GM18507 (cell line): ENCODE data around the gene GALNT5.
"Not testable (repeated sequence)": the region's sequence is repeated elsewhere in the genome, so short reads cannot be mapped to it uniquely, and the experiment has no call there.

Experiments used
- DNase-seq: peaks from one replicate; pipeline ENCODE4 v3.0.0; 2011; ENCODE audit warnings: low read depth; ENCODE audit not compliant: insufficient read length; ENCODE audit errors: extremely low spot score
- FAIRE-seq: peaks from 2 replicates; lab custom pipeline; 2011; peaks lifted over from hg19 to GRCh38; lab: Jason Lieb, UNC

The GALNT5 gene

GRCh38 chr2:157318884-157319283, 61.4 kb downstream of the GALNT5 start:
- FAIRE-seq: no peak

DNA sequence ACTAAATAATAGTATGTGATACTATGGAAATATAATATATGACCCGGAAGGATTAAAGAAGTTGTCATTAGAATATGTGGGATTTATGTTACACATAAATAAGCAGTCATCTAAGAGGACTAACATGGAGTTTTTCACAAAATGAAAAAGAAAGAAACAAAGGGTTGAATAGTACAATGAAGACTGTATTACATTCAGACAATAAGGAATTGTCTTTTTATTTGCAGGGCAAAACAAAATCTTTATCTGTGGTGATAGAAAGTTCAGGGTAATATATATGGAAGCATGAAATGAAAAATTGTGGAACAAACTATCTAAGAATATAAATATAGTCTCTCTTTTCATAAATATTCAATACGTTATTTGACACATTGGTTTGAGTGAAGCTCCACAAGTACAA, 62.3 kb downstream of the GALNT5 start:
- DNase-seq: no peak
- no peak for FAIRE-seq

More at GRCh38 chr2:157318884-157319283, 61.4 kb downstream of the GALNT5 start:
- DNase-seq: no peak

- FAIRE-seq: no peak
- DNase-seq: no peak
These were observed 62.9 kb downstream of the GALNT5 start for GRCh38 chr2:157320409-157320808.

- FAIRE-seq (no peak), DNase-seq (no peak)
These were observed 64.0 kb downstream of the GALNT5 start for GRCh38 chr2:157321466-157321865.

GRCh38 chr2:157322432-157322831, 64.9 kb downstream of the GALNT5 start:
- FAIRE-seq (no peak), DNase-seq (no peak)

DNA sequence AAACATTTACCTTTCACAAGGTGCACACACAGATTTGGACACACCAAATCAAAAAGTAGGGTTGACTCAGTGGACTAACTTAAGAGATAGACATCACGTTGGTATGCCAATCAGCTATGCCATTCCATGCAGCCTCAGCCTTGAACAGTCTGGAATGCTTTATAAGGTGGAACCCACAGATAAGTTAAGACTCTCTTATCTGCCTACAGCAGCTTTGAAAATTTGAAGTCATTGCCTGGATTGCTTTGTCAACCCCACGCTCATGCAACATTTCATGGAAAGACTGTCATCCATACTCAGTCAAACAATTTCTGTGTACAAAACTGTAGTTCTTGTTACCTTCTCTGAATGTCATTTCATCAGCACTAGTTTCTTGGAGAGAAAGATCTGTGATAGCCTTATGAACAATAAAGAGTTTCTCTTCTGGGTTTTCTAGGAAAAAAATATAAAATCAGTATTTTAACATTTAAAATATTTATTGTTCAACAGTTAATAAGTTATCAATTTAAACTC, 66.9 kb downstream of the GALNT5 start:
- no peak for FAIRE-seq
- DNase-seq: no peak

GRCh38 chr2:157325786-157326185, 68.3 kb downstream of the GALNT5 start, which contains the start of gene ERMN:
TSS of gene ERMN (minus strand) at chr2:157325824. CDS start at chr2:157325642, 182 bp downstream.
- no peak for FAIRE-seq

DNA sequence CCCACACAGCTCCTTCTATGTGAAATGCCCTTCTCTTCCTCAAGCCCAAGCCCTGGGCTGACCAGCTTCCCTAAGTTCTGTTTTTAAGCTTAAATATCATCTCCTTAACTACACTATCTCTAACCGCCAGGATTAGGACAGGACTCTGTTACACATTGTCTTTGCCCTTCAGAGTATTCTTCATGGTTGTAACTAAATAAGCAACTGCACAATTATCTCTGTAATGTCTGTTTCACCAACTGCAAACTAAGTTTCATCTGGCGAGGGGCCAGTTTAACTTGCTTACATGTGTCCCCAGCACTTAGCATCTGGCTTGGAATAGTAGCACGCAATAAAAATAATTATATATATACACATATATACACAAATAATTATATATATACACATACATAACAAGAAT, 69.2 kb downstream of the GALNT5 start:
- FAIRE-seq: no peak
- DNase-seq: no peak

More at GRCh38 chr2:157325786-157326185, 68.3 kb downstream of the GALNT5 start, which contains the start of gene ERMN:
- no peak for DNase-seq

- FAIRE-seq: no peak
These were observed 69.7 kb downstream of the GALNT5 start for GRCh38 chr2:157327200-157327599.

DNA sequence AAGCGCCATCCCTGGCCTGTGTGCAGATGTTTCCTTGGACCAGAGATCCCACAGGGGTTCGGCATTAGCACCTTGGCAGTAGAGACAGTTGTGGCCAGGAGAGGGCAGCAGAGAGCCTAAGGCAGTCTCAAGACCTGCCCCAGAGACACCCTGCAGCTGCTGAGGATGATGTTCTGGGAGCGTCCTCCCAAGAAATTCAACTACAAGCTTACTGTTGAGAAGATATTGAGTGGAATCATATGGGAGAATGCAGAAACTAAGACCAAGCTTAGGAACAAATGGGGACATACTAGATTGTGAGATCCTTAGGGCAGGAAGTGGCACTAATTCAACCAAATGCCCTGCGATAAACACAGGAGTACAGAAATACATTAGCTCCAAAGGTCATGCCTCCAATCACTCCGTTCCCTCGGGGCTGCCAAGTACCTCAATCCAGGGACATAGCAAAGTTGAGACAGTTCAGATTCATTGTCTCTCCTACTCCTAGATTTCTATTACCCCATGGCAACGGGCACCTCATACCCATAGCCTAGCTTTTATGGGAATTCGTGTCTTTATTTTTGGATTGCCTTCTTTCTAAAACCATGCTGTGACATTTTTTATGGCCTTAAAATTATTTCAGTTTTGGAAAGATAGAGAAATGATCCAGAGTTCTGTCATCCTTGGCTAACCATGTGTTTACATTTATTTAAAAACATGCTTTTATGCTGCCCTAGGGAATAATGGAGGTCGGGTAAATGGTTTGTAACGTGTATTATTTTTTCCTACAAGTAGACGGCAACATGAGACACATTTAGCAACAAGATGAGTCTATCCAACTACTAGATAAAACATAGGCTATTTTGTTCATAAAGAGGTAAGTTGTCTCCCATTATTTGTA, 70.4 kb downstream of the GALNT5 start:
- FAIRE-seq (peak; percentile 96), DNase-seq (peak; percentile 68)

More at GRCh38 chr2:157327200-157327599, 69.7 kb downstream of the GALNT5 start:
- DNase-seq: no peak

DNA sequence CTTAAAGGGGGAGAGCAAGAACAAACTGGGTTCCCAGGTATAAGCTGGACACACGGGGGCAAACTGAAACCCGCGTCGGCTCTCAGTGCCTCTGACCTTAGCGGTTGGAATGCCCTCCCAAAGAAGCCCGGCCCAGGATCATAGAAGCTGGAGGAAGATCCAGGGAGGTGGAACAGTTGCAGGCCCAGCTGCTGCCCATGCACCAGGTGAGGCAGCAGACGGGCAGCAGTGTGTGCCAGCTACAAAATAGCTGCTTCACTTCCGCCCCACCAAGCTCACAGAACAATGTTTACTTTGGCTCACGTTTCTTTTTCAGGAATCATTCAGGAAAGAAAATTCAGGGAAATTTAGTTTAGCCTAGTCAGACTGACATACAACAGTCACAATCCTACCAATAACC, 72.0 kb downstream of the GALNT5 start:
- no peak for DNase-seq
- no peak for FAIRE-seq

DNA sequence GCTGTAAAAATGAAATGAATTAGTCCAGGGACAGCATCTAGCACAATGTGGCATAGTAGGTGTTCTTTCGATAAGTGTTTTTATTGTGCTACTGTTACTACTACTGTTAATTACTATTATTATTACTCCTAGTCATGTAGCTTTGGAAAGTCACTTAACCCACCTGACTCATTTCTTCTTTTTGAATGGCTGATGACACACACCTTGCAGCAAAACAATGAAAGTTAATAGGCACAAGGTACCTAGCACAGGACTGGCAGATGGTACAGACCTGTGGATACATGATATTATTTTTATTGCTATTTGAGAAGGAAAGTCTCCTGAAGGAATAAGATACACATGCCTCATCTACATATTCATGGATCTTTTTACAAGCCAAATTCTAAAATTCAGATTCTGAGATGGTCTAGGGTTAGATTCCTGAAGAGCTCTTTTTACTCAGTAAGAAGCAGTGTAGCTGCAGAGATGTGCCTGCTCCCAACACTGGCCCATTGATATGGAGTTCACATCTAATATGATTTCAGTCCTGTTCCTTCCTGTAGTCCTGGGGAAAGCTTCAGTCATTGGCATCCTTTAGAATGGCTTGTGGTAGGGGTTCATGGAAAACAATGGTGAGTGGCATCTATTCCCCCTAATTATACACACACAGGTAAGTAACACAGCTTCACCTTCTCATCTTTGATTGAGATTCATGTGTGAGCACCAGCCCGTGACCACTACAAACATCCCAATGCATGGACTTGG, 76.0 kb downstream of the GALNT5 start:
- FAIRE-seq (no peak), DNase-seq (no peak)

GRCh38 chr2:157334335-157334734, 76.8 kb downstream of the GALNT5 start:
- no peak for DNase-seq
- no peak for FAIRE-seq

DNA sequence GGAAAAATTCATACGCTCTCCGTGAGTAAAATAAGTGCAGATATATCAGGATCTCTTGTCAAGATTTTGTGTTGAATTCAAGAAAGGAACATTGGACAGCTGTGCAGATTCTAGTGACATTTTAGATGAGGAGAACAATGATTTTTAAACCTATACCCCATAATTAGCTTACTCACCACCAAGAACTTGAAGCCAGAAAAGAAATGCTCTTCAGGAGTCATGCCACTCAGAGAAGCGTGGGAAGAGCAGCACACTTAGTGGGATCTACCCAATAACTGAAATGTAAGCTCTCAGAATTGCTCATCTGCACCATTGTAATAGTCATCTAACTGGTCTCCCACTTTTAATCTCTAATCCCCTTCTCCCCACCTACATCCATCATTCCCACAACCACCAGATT, 77.3 kb downstream of the GALNT5 start:
- FAIRE-seq (no peak), DNase-seq (no peak)

- no peak for DNase-seq
- peak; percentile 67 for FAIRE-seq
These were observed 78.9 kb downstream of the GALNT5 start for GRCh38 chr2:157336137-157337010.

DNA sequence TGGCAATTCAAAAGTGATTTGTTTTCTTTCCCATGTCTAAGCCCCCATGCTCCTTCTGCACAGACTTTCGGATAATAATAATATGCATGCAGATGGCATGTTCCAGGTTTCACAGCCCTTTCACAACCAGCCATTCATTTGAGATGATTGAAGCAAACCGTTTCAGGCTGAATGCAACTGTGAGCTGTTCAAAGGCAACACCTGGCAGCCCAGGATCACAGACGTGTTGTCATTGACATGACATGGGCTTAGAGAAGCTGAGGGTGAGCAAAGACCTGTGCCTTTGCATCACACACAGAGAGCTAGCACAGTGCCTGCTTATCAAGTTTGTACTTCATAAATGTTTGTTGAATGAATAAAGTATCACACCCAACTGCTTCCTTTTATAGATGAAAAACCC, 80.5 kb downstream of the GALNT5 start:
- FAIRE-seq: no peak
- DNase-seq: no peak

GRCh38 chr2:157339965-157340655, 82.6 kb downstream of the GALNT5 start:
- FAIRE-seq (no peak), DNase-seq (no peak)

GRCh38 chr2:157341381-157341780, 83.9 kb downstream of the GALNT5 start:
- DNase-seq, FAIRE-seq: not testable (repeated sequence)
